HCT116 (cell line): ENCODE results near the gene SNRNP27. TPM values are rescaled to one million over a fixed set of nuclear protein-coding genes. Genes with fewer than 3 reads are reported as not detected.

Source experiments
- ATAC-seq: fragments of 200-7000 bp; cut with Tn5 transposase; 2 replicates; pipeline ENCODE4 v1.9.1; 2020; ENCODE audit warnings: mild to moderate bottlenecking, moderate library complexity
- BruUV-seq: library from RNA; stranded (reverse); fragments of 400-500 nt; replicated peaks from 2 replicates; lab custom pipeline; 2021; lab: Mats Ljungman, UMichigan
- CTCF ChIA-PET: fragments of 300-600 bp; sonication (Branson Sonifier 250); formaldehyde crosslinking; loops from one replicate; lab custom pipeline; 2021; ENCODE audit warnings: antibody characterized with exemption; lab: Charles Lee
- POLR2A ChIA-PET: fragments of 300-600, 350-600 bp; sonication (Branson Sonifier 250); formaldehyde crosslinking; loops from one replicate; lab custom pipeline; 2021; ENCODE audit warnings: antibody characterized with exemption; lab: Charles Lee
- RAD21 ChIA-PET, 2 experiments: fragments of 300-600 bp; sonication (Branson Sonifier 250); formaldehyde crosslinking; loops; one replicate each; lab custom pipeline; 2023; ENCODE audit warnings: low total read pairs in 2 of 2; ENCODE audit not compliant: uncharacterized antibody in 2 of 2, unreplicated experiment in 2 of 2, low non-redundant PET in 1 of 2; lab: Charles Lee
- DNase-seq: peaks from one replicate; pipeline ENCODE4 v3.0.0-alpha.2; 2010; ENCODE audit warnings: low read depth, low spot score
- H2AFZ ChIP-seq: fragments of 200-600 bp; shearing (Covaris generic), sonication (generic); 2 replicates; pipeline ENCODE4 v1.6.1; 2017; ENCODE audit warnings: low read depth, mixed run types, mixed read lengths, antibody characterized with exemption, low read length; ENCODE audit not compliant: poor library complexity, severe bottlenecking
- H3K27ac ChIP-seq: 2 replicates; pipeline ENCODE4 v1.5.1; 2012; ENCODE audit warnings: low read depth, low read length
- H3K27me3 ChIP-seq: fragments of 200-600 bp; sonication (generic); 2 replicates; pipeline ENCODE4 v1.6.1; 2016; ENCODE audit warnings: mixed run types, low read length, mixed read lengths; ENCODE audit not compliant: insufficient read depth
- H3K36me3 ChIP-seq, 2 experiments: fragments of 200-500 bp in 1 of 2; fragments of 200-600 bp in 1 of 2; sonication (Bioruptor generic) in 1 of 2; sonication (generic) in 1 of 2; 2 replicates each; pipeline versions ENCODE4 v1.5.1 to v1.6.1; 2014 to 2016; ENCODE audit warnings: low read length in 2 of 2, inconsistent platforms in 1 of 2, mixed read lengths in 1 of 2, mixed run types in 1 of 2; ENCODE audit not compliant: insufficient read depth in 2 of 2, control insufficient read depth in 1 of 2
- H3K4me1 ChIP-seq, 2 experiments: fragments of 200-600 bp in 1 of 2; sonication (generic) in 1 of 2; 2 replicates each; pipeline versions ENCODE4 v1.5.1 to v1.6.1; 2012 to 2017; ENCODE audit warnings: low read length in 2 of 2, inconsistent platforms in 1 of 2, mild to moderate bottlenecking in 1 of 2, mixed read lengths in 1 of 2, mixed run types in 1 of 2, moderate library complexity in 1 of 2; ENCODE audit not compliant: insufficient read depth in 2 of 2, control insufficient read depth in 1 of 2
- H3K4me2 ChIP-seq: fragments of 200-600 bp; sonication (generic); 2 replicates; pipeline ENCODE4 v1.6.1; 2017; ENCODE audit warnings: mixed run types, low read length, mixed read lengths
- H3K4me3 ChIP-seq, 2 experiments: fragments of 200-600 bp in 1 of 2; sonication (generic) in 1 of 2; replicated peaks in 1 of 2; 2 replicates each; pipeline ENCODE4 v1.5.1; 2011 to 2016; ENCODE audit warnings: low read length in 2 of 2, control low read depth in 1 of 2, low read depth in 1 of 2, mild to moderate bottlenecking in 1 of 2, mixed read lengths in 1 of 2, mixed run types in 1 of 2
- H3K79me2 ChIP-seq: fragments of 200-600 bp; sonication (generic); 2 replicates; pipeline ENCODE4 v1.6.1; 2017; ENCODE audit warnings: mild to moderate bottlenecking, mixed run types, low read length, moderate library complexity, mixed read lengths; ENCODE audit not compliant: insufficient read depth
- H3K9ac ChIP-seq: fragments of 200-600 bp; sonication (generic); 2 replicates; pipeline ENCODE4 v1.6.1; 2016; ENCODE audit warnings: low read length, mixed read lengths
- H3K9me2 ChIP-seq: fragments of 200-600 bp; sonication (generic), shearing (Covaris generic); 2 replicates; pipeline ENCODE4 v1.6.1; 2017; ENCODE audit warnings: mixed run types, mild to moderate bottlenecking, moderate library complexity; ENCODE audit not compliant: insufficient read depth
- H3K9me3 ChIP-seq, 2 experiments: fragments of 200-500 bp in 1 of 2; fragments of 200-600 bp in 1 of 2; sonication (Bioruptor generic) in 1 of 2; sonication (generic) in 1 of 2; 2 replicates each; pipeline ENCODE4 v1.6.1; 2014 to 2017; ENCODE audit warnings: low read length in 2 of 2, mixed read lengths in 2 of 2, inconsistent platforms in 1 of 2, low read depth in 1 of 2, mild to moderate bottlenecking in 1 of 2, mixed run types in 1 of 2, moderate library complexity in 1 of 2; ENCODE audit not compliant: control insufficient read depth in 1 of 2, insufficient read depth in 1 of 2
- H4K20me1 ChIP-seq: fragments of 200-600 bp; sonication (generic), shearing (Covaris generic); 2 replicates; pipeline ENCODE4 v1.6.1; 2017; ENCODE audit warnings: mixed run types, mild to moderate bottlenecking, moderate library complexity; ENCODE audit not compliant: insufficient read depth
- CBX3 ChIP-seq: IDR thresholded peaks from 2 replicates; pipeline ENCODE4 v1.6.1; 2012; ENCODE audit warnings: low read depth
- CEBPB ChIP-seq: IDR thresholded peaks from 2 replicates; pipeline ENCODE4 v1.6.1; 2012; ENCODE audit warnings: low read depth
- EGR1 ChIP-seq: IDR thresholded peaks from 2 replicates; pipeline ENCODE4 v1.6.1; 2012; ENCODE audit warnings: low read depth
- EZH2 ChIP-seq: fragments of 200-600 bp; sonication (generic); IDR thresholded peaks from 2 replicates; pipeline ENCODE4 v1.6.1; 2017; ENCODE audit warnings: antibody characterized with exemption, mixed run types
- EZH2phosphoT487 ChIP-seq: fragments of 200-600 bp; IDR thresholded peaks from 2 replicates; pipeline ENCODE4 v1.6.1; 2018; ENCODE audit warnings: antibody characterized with exemption, borderline replicate concordance
- FOSL1 ChIP-seq: IDR thresholded peaks from 2 replicates; pipeline ENCODE4 v1.6.1; 2012; ENCODE audit warnings: low read depth
- JUND ChIP-seq: IDR thresholded peaks from 2 replicates; pipeline ENCODE4 v1.6.1; 2012
- POLR2A ChIP-seq: IDR thresholded peaks from 2 replicates; pipeline ENCODE4 v1.7.0; 2011; ENCODE audit warnings: borderline replicate concordance; ENCODE audit not compliant: insufficient read depth, insufficient read length; ENCODE audit errors: extremely low read depth
- POLR2AphosphoS5 ChIP-seq: IDR thresholded peaks from 2 replicates; pipeline ENCODE4 v1.6.1; 2011; ENCODE audit warnings: mild to moderate bottlenecking, low read depth, low read length, moderate library complexity
- REST ChIP-seq: IDR thresholded peaks from 2 replicates; pipeline ENCODE4 v1.6.1; 2012; ENCODE audit warnings: low read depth
- SIN3A ChIP-seq: IDR thresholded peaks from 2 replicates; pipeline ENCODE4 v1.6.1; 2012; ENCODE audit warnings: low read depth
- TCF7L2 ChIP-seq: IDR thresholded peaks from 2 replicates; pipeline ENCODE4 v1.7.0; 2011; ENCODE audit warnings: borderline replicate concordance, inconsistent platforms; ENCODE audit not compliant: insufficient read depth, insufficient read length; ENCODE audit errors: extremely low read depth
- YY1 ChIP-seq: IDR thresholded peaks from 2 replicates; pipeline ENCODE4 v1.6.1; 2011; ENCODE audit warnings: low read length, low read depth, moderate library complexity, mild to moderate bottlenecking; ENCODE audit not compliant: insufficient replicate concordance; ENCODE audit errors: extremely low read depth
- ZFX ChIP-seq: fragments of 450-650 bp; IDR thresholded peaks from 2 replicates; pipeline ENCODE4 v1.6.1; 2017
- intact Hi-C: fragments of 100-400 bp; cut with micrococcal nuclease; formaldehyde crosslinking; loops from 2 replicates; pipeline ENCODE4 v1.10.0; 2022
- total RNA-seq: library from RNA; stranded (reverse); gene quantifications from one replicate; pipeline ENCODE4 v1.2.1, GENCODE V29; 2021; ENCODE audit not compliant: unreplicated experiment
- TF ChIP-seq, protein P1 (sequence below): IDR thresholded peaks from 2 replicates; pipeline ENCODE4 v1.6.1; 2012
- TF ChIP-seq, protein P2 (sequence below), 3 experiments: fragments of 200-600 bp in 1 of 3; sonication (generic) in 1 of 3; IDR thresholded peaks in 2 of 3; conservative IDR thresholded peaks in 1 of 3; 2 replicates each; pipeline ENCODE4 v1.5.1; 2012 to 2017; ENCODE audit warnings: low read depth in 2 of 3, low read length in 2 of 3, antibody characterized with exemption in 1 of 3, borderline replicate concordance in 1 of 3, control low read depth in 1 of 3, mild to moderate bottlenecking in 1 of 3, mixed read lengths in 1 of 3, mixed run types in 1 of 3, moderate library complexity in 1 of 3; ENCODE audit not compliant: insufficient read depth in 1 of 3

SNRNP27 gene
- total RNA-seq, 1 experiment from 2014 or later, result 44.4 TPM

- Histone ChIP-seq H2AFZ (no peak overlapping the region), H3K4me3 (no peak overlapping the region), H3K27me3 (no peaks in the 10 kb centered on the region), H3K4me1 (0 out of 4 replicates have a peak, but pooled peaks cover 0 to 5% of the 10 kb centered on the region in 2 experiments), H3K4me2 (no peak overlapping the region), H3K9me3 (no peaks in the 10 kb centered on the region), H3K79me2 (no peaks in the 10 kb centered on the region), H4K20me1 (no peaks in the 10 kb centered on the region), H3K9me2 (no peaks in the 10 kb centered on the region), H3K9ac (no peak overlapping the region), H3K36me3 (peaks cover 6 to 22% of the 10 kb centered on the region in 2 experiments; a peak in 2 of 4 replicates), H3K27ac (no peak overlapping the region)
- no peak for ATAC-seq
- CTCF ChIA-PET, result no interaction called here
- TF ChIP-seq CBX3 (no peak), CEBPB (no peak), EZH2phosphoT487 (no peak), ZFX (no peak), SIN3A (no peak), JUND (no peak), EZH2 (no peak), POLR2A (no peak), TCF7L2 (no peak), POLR2AphosphoS5 (no peak), EGR1 (no peak), FOSL1 (no peak), YY1 (no peak), REST (no peak)
- TF ChIP-seq, protein P1, sequence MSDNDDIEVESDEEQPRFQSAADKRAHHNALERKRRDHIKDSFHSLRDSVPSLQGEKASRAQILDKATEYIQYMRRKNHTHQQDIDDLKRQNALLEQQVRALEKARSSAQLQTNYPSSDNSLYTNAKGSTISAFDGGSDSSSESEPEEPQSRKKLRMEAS, result no peak
- TF ChIP-seq, protein P2, sequence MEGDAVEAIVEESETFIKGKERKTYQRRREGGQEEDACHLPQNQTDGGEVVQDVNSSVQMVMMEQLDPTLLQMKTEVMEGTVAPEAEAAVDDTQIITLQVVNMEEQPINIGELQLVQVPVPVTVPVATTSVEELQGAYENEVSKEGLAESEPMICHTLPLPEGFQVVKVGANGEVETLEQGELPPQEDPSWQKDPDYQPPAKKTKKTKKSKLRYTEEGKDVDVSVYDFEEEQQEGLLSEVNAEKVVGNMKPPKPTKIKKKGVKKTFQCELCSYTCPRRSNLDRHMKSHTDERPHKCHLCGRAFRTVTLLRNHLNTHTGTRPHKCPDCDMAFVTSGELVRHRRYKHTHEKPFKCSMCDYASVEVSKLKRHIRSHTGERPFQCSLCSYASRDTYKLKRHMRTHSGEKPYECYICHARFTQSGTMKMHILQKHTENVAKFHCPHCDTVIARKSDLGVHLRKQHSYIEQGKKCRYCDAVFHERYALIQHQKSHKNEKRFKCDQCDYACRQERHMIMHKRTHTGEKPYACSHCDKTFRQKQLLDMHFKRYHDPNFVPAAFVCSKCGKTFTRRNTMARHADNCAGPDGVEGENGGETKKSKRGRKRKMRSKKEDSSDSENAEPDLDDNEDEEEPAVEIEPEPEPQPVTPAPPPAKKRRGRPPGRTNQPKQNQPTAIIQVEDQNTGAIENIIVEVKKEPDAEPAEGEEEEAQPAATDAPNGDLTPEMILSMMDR (IDR thresholded peaks at IDR 0.05 in 2 of 3, conservative IDR thresholded peaks at IDR 0.05 in 1 of 3; ENCODE audit: borderline replicate concordance in 1 of 3, insufficient read depth in 1 of 3, low read depth in 2 of 3, low read length in 2 of 3), result no peak
- BruUV-seq, result no TSS peak
- POLR2A ChIA-PET, result no interaction called here
- RAD21 ChIA-PET, result no interaction called here
- DNase-seq, result no peak
- intact Hi-C loops, result no loop called here
Measured at GRCh38 chr2:69848186-69848790, 45.5 kb upstream of the SNRNP27 start.
